NCI-H774 (cell line): ENCODE measurements around the gene UNC45A.
"Not testable (repeated sequence)": the region's sequence is repeated elsewhere in the genome, so short reads cannot be mapped to it uniquely, and the experiment has no call there.

Source experiments
- DNase-seq: peaks from one replicate; lab custom pipeline; 2025; lab: John Stamatoyannopoulos, UW

Gene UNC45A

GRCh38 chr15:90903733-90904536 lies 31.1 kb upstream of the UNC45A start:
- no peak for DNase-seq

GRCh38 chr15:90904746-90905145 lies 30.3 kb upstream of the UNC45A start:
- DNase-seq, result no peak

GRCh38 chr15:90905306-90906180 lies 29.5 kb upstream of the UNC45A start:
- no peak for DNase-seq

- no peak for DNase-seq
Observed at GRCh38 chr15:90906181-90906849, 28.8 kb upstream of the UNC45A start.

- no peak for DNase-seq
Observed at GRCh38 chr15:90907051-90907660, 27.9 kb upstream of the UNC45A start.

GRCh38 chr15:90907838-90908507 lies 27.1 kb upstream of the UNC45A start:
- no peak for DNase-seq

- DNase-seq, result not testable (repeated sequence)
Observed at GRCh38 chr15:90909449-90909848, 25.6 kb upstream of the UNC45A start.

- no peak for DNase-seq
Observed at GRCh38 chr15:90909976-90910375, 25.1 kb upstream of the UNC45A start.

GRCh38 chr15:90910441-90911301 lies 24.4 kb upstream of the UNC45A start:
- DNase-seq, result no peak

- no peak for DNase-seq
Observed at GRCh38 chr15:90911302-90911623, 23.8 kb upstream of the UNC45A start.

GRCh38 chr15:90911906-90912769 lies 22.9 kb upstream of the UNC45A start:
- no peak for DNase-seq

GRCh38 chr15:90912770-90913075 lies 22.4 kb upstream of the UNC45A start:
- DNase-seq, result no peak

GRCh38 chr15:90913398-90913944 lies 21.6 kb upstream of the UNC45A start:
- DNase-seq, result no peak

GRCh38 chr15:90914305-90915080 lies 20.6 kb upstream of the UNC45A start:
- DNase-seq, result no peak

- no peak for DNase-seq
Observed at GRCh38 chr15:90915216-90915807, 19.8 kb upstream of the UNC45A start.

- no peak for DNase-seq
Observed at GRCh38 chr15:90915808-90916440, 19.2 kb upstream of the UNC45A start.

GRCh38 chr15:90916461-90916860 lies 18.6 kb upstream of the UNC45A start:
- no peak for DNase-seq

GRCh38 chr15:90917569-90917968 lies 17.5 kb upstream of the UNC45A start:
- no peak for DNase-seq
